ENCODE results near the gene BBIP1.
A peak's percentile ranks its signal among the peaks of the same experiment; 100 is the strongest.

The BBIP1 gene

GRCh38 chr10:110883924-110884323, 35.1 kb downstream of the BBIP1 start:
- Histone ChIP-seq H3K9ac (ENCODE audit: low read length in 2 of 2) (peak overlapping the region in 1 of 2 donors; percentile 34), H3K36me3 (ENCODE audit: control insufficient read depth in 2 of 2, insufficient read depth in 2 of 2, low read length in 2 of 2) (peaks cover 11 to 15% of the 10 kb centered on the region in 2 donors), H3K4me1 (ENCODE audit: control insufficient read depth, insufficient read depth, low read length) (peaks cover 3% of the 10 kb centered on the region), H3K27ac (ENCODE audit: low read length) (no peak overlapping the region), H3K9me3 (ENCODE audit: control insufficient read depth in 2 of 2, low read length in 2 of 2) (no peaks in the 10 kb centered on the region), H3K4me3 (ENCODE audit: low read length in 2 of 2) (peak overlapping the region; percentile 36 to 59), H3K27me3 (ENCODE audit: control insufficient read depth in 1 of 2, insufficient read depth in 2 of 2, low read length in 2 of 2) (no peaks in the 10 kb centered on the region)

- H3K36me3 ChIP-seq (ENCODE audit: control insufficient read depth in 2 of 2, insufficient read depth in 2 of 2, low read length in 2 of 2), result peaks cover 9 to 10% of the 10 kb centered on the region in 2 donors
- no peak overlapping the region for H3K4me3 ChIP-seq (ENCODE audit: low read length in 2 of 2)
- H3K9ac ChIP-seq (ENCODE audit: low read length in 2 of 2), result no peak overlapping the region
- H3K27ac ChIP-seq (ENCODE audit: low read length), result no peak overlapping the region
- peaks cover 3% of the 10 kb centered on the region for H3K4me1 ChIP-seq (ENCODE audit: control insufficient read depth, insufficient read depth, low read length)
- no peaks in the 10 kb centered on the region for H3K27me3 ChIP-seq (ENCODE audit: control insufficient read depth in 1 of 2, insufficient read depth in 2 of 2, low read length in 2 of 2)
- no peaks in the 10 kb centered on the region for H3K9me3 ChIP-seq (ENCODE audit: control insufficient read depth in 2 of 2, low read length in 2 of 2)
These were observed 37.1 kb downstream of the BBIP1 start for GRCh38 chr10:110881905-110882304.

- H3K27me3 ChIP-seq (ENCODE audit: control insufficient read depth in 1 of 2, insufficient read depth in 2 of 2, low read length in 2 of 2), result no peaks in the 10 kb centered on the region
- no peak overlapping the region for H3K27ac ChIP-seq (ENCODE audit: low read length)
- no peaks in the 10 kb centered on the region for H3K9me3 ChIP-seq (ENCODE audit: control insufficient read depth in 2 of 2, low read length in 2 of 2)
- H3K4me3 ChIP-seq (ENCODE audit: low read length in 2 of 2), result no peak overlapping the region
- peaks cover 9 to 10% of the 10 kb centered on the region in 2 donors for H3K36me3 ChIP-seq (ENCODE audit: control insufficient read depth in 2 of 2, insufficient read depth in 2 of 2, low read length in 2 of 2)
- peaks cover 3% of the 10 kb centered on the region for H3K4me1 ChIP-seq (ENCODE audit: control insufficient read depth, insufficient read depth, low read length)
- H3K9ac ChIP-seq (ENCODE audit: low read length in 2 of 2), result no peak overlapping the region
These were observed 37.7 kb downstream of the BBIP1 start for GRCh38 chr10:110881247-110881646.

DNA sequence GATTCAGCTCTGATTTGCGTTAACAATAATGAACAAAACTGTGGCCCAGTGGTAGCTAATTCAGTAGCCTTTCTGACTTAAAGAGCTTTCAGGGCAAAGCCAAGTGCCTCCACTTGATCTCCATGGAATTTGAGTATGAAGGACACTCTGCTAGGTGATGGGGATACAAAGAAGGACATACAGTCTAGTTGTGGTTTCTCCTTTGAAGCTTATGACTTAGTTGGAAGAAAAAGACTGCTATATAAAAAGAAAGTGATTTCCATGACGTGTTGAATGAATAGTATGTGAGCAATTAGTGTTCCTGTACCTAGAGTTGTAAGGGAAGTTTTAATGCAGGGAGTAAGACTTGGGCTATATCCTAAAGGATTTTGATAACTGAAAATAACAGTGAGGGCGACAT, 39.0 kb downstream of the BBIP1 start:
- H3K4me3 ChIP-seq (ENCODE audit: low read length in 2 of 2), result no peak overlapping the region
- peaks cover 3% of the 10 kb centered on the region for H3K4me1 ChIP-seq (ENCODE audit: control insufficient read depth, insufficient read depth, low read length)
- no peak overlapping the region for H3K9ac ChIP-seq (ENCODE audit: low read length in 2 of 2)
- no peaks in the 10 kb centered on the region for H3K9me3 ChIP-seq (ENCODE audit: control insufficient read depth in 2 of 2, low read length in 2 of 2)
- no peaks in the 10 kb centered on the region for H3K27me3 ChIP-seq (ENCODE audit: control insufficient read depth in 1 of 2, insufficient read depth in 2 of 2, low read length in 2 of 2)
- H3K27ac ChIP-seq (ENCODE audit: low read length), result no peak overlapping the region
- peaks cover 7 to 11% of the 10 kb centered on the region in 2 donors for H3K36me3 ChIP-seq (ENCODE audit: control insufficient read depth in 2 of 2, insufficient read depth in 2 of 2, low read length in 2 of 2)

DNA sequence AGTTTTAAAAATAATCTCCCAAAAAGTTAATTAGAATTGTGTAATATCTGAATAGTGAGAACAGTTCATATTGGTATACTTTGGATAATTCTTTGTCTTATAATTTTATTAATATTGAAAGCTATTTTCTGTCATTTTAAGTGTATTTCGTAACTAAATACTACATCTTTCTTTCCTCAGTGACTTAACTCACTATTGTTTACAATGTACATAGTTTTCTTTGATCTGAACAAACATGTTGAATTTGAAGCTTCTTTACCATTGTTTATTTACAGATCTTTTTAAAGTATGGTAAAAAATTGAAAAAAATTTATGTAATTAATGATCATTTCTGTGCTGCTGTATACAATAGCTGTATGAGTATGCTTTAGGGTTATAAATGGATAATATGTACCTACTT, 42.2 kb downstream of the BBIP1 start:
- Histone ChIP-seq H3K27ac (ENCODE audit: low read length) (no peak overlapping the region), H3K27me3 (ENCODE audit: control insufficient read depth in 1 of 2, insufficient read depth in 2 of 2, low read length in 2 of 2) (no peaks in the 10 kb centered on the region), H3K4me3 (ENCODE audit: low read length in 2 of 2) (no peak overlapping the region), H3K4me1 (ENCODE audit: control insufficient read depth, insufficient read depth, low read length) (peaks cover 3% of the 10 kb centered on the region), H3K9ac (ENCODE audit: low read length in 2 of 2) (no peak overlapping the region), H3K36me3 (ENCODE audit: control insufficient read depth in 2 of 2, insufficient read depth in 2 of 2, low read length in 2 of 2) (peaks cover 0 to 6% of the 10 kb centered on the region in 2 donors), H3K9me3 (ENCODE audit: control insufficient read depth in 2 of 2, low read length in 2 of 2) (no peaks in the 10 kb centered on the region)

DNA sequence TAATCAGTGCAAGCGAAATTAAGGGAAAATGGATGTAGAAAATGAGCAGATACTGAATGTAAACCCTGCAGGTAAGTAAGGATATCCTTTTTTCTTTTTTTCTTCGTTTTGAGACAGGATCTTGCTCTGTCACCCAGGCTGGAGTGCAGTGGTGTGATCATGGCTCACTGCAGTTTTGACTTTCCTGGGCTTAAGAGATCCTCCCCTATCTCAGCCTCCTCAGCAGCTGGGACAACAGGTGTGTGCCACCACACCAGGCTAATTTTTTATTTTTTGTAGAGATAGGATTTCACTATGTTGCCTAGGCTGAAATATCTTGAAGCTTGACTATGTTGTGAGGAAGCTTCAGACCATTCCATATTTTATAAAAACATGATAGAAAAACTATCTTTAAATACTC, 43.0 kb downstream of the BBIP1 start:
- no peak overlapping the region for H3K9ac ChIP-seq (ENCODE audit: low read length in 2 of 2)
- H3K27ac ChIP-seq (ENCODE audit: low read length), result no peak overlapping the region
- peaks cover 6% of the 10 kb centered on the region for H3K4me1 ChIP-seq (ENCODE audit: control insufficient read depth, insufficient read depth, low read length)
- H3K36me3 ChIP-seq (ENCODE audit: control insufficient read depth in 2 of 2, insufficient read depth in 2 of 2, low read length in 2 of 2), result peaks cover 0 to 3% of the 10 kb centered on the region in 2 donors
- no peaks in the 10 kb centered on the region for H3K9me3 ChIP-seq (ENCODE audit: control insufficient read depth in 2 of 2, low read length in 2 of 2)
- no peak overlapping the region for H3K4me3 ChIP-seq (ENCODE audit: low read length in 2 of 2)
- H3K27me3 ChIP-seq (ENCODE audit: control insufficient read depth in 1 of 2, insufficient read depth in 2 of 2, low read length in 2 of 2), result no peaks in the 10 kb centered on the region

- peaks cover 0 to 3% of the 10 kb centered on the region in 2 donors for H3K36me3 ChIP-seq (ENCODE audit: control insufficient read depth in 2 of 2, insufficient read depth in 2 of 2, low read length in 2 of 2)
- H3K4me1 ChIP-seq (ENCODE audit: control insufficient read depth, insufficient read depth, low read length), result peaks cover 12% of the 10 kb centered on the region
- H3K9ac ChIP-seq (ENCODE audit: low read length in 2 of 2), result peak overlapping the region in 1 of 2 donors; percentile 6
- no peak overlapping the region for H3K27ac ChIP-seq (ENCODE audit: low read length)
- H3K9me3 ChIP-seq (ENCODE audit: control insufficient read depth in 2 of 2, low read length in 2 of 2), result no peaks in the 10 kb centered on the region
- H3K27me3 ChIP-seq (ENCODE audit: control insufficient read depth in 1 of 2, insufficient read depth in 2 of 2, low read length in 2 of 2), result no peaks in the 10 kb centered on the region
- peak overlapping the region; percentile 9 to 83 for H3K4me3 ChIP-seq (ENCODE audit: low read length in 2 of 2)
These were observed 45.0 kb downstream of the BBIP1 start for GRCh38 chr10:110873951-110874350.

DNA sequence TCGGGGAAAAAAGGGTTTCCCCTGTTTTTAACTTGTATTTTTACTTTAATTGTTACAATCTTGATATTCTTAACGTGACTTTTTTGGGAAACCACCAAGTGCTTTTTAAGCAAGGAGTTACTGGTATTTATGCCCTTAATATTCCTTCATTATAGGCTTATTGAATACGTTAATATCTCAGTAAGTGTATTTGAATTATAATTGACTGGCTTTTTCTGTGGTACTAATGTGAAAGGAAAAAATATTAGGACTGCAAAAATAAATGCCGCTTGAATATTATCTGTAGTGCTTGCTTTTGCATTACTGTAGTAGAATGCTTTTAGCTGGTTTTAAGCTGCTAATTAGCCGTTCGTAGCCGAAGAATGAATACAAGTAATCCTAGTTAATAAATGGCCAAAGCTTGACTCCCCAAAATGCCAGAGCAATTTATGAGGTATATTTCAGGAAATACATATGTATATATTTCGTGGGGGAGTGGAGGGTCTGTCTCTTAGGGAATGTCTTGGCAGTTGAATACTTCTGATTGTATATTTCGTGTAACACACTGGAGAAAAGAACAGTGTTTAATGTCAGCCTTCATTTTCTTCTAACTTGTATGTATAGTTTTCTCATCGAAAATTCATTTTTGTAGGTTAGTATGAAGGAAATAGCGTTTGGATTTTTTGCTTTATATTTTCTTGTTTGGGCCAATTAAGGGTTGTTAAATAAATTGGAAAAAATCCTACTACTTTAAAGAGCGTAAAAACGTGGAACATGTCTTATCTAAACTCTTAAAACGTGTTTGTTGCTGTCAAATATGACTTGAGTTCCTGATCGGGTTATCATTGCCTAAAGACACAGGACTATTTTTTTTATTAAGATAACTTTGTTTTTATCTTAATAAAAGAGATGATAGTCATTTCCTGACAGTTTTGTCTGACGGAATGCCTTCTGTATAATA, 45.7 kb downstream of the BBIP1 start:
- H3K9ac ChIP-seq (ENCODE audit: low read length in 2 of 2), result peak overlapping the region; percentile 22 to 77
- H3K36me3 ChIP-seq (ENCODE audit: control insufficient read depth in 2 of 2, insufficient read depth in 2 of 2, low read length in 2 of 2), result peaks cover 0 to 3% of the 10 kb centered on the region in 2 donors
- peak overlapping the region; percentile 87 for H3K27ac ChIP-seq (ENCODE audit: low read length)
- H3K9me3 ChIP-seq (ENCODE audit: control insufficient read depth in 2 of 2, low read length in 2 of 2), result no peaks in the 10 kb centered on the region
- H3K4me3 ChIP-seq (ENCODE audit: low read length in 2 of 2), result peak overlapping the region; percentile 68 to 83
- no peaks in the 10 kb centered on the region for H3K27me3 ChIP-seq (ENCODE audit: control insufficient read depth in 1 of 2, insufficient read depth in 2 of 2, low read length in 2 of 2)
- peaks cover 12% of the 10 kb centered on the region for H3K4me1 ChIP-seq (ENCODE audit: control insufficient read depth, insufficient read depth, low read length)

GRCh38 chr10:110872145-110872983, 46.6 kb downstream of the BBIP1 start:
- peaks cover 0 to 3% of the 10 kb centered on the region in 2 donors for H3K36me3 ChIP-seq (ENCODE audit: control insufficient read depth in 2 of 2, insufficient read depth in 2 of 2, low read length in 2 of 2)
- H3K4me1 ChIP-seq (ENCODE audit: control insufficient read depth, insufficient read depth, low read length), result peaks cover 12% of the 10 kb centered on the region
- H3K9me3 ChIP-seq (ENCODE audit: control insufficient read depth in 2 of 2, low read length in 2 of 2), result no peaks in the 10 kb centered on the region
- H3K27ac ChIP-seq (ENCODE audit: low read length), result peak overlapping the region; percentile 87
- H3K27me3 ChIP-seq (ENCODE audit: control insufficient read depth in 1 of 2, insufficient read depth in 2 of 2, low read length in 2 of 2), result no peaks in the 10 kb centered on the region
- H3K4me3 ChIP-seq (ENCODE audit: low read length in 2 of 2), result peak overlapping the region; percentile 68 to 83
- H3K9ac ChIP-seq (ENCODE audit: low read length in 2 of 2), result peak overlapping the region; percentile 55 to 77

DNA sequence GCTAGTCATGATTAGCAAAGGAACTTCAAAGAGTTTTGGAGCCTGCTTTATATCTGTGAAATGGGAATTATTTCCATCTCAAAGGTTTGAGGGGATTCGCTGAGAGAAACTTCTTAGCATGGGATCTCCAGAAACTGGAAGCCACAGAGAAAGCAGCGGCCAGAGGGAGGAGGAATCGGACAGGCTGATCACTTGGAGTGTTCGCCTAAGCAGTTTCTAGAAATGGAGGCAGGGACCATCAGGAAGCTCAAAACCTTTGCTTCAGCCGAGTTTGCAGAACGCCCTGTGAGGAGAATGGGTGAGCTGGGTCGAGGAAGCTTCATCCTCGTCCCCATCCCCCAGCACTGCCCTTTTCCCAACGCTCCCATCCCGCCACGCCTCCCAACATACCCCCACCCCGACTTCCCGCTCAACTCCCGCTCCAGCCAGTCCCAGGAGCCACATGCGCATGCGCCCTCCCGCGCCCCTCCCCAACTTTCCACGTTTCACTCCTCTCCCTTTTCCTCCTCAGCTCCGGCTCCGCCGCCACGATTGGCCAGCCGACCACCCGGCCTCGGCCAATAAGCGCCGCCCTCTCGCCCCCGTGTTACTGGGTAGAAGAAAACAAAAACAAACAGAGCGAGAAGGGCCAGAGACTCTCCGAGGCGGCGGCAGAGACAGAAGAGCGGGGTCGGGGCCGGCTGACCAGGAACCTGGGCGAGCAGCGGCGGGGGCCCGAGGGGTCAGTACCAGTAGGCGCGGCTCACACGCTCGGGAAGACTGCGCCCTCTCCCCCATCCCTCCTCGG, 47.5 kb downstream of the BBIP1 start, which contains the start of gene PDCD4:
PDCD4 (plus strand) TSS at position 631 of the 787 bp plus-strand sequence. CDS start 4,100 bp downstream, outside the sequence.
- Histone ChIP-seq H3K9ac (ENCODE audit: low read length in 2 of 2) (peak within 1 kb of the TSS; percentile 77 to 86), H3K4me3 (ENCODE audit: low read length in 2 of 2) (peak within 1 kb of the TSS; percentile 69 to 83), H3K36me3 (ENCODE audit: control insufficient read depth in 2 of 2, insufficient read depth in 2 of 2, low read length in 2 of 2) (peaks cover 0 to 3% of the 10 kb centered on the region in 2 donors), H3K27me3 (ENCODE audit: control insufficient read depth in 1 of 2, insufficient read depth in 2 of 2, low read length in 2 of 2) (no peaks in the 10 kb centered on the region), H3K27ac (ENCODE audit: low read length) (peak within 1 kb of the TSS; percentile 87), H3K9me3 (ENCODE audit: control insufficient read depth in 2 of 2, low read length in 2 of 2) (no peaks in the 10 kb centered on the region), H3K4me1 (ENCODE audit: control insufficient read depth, insufficient read depth, low read length) (peaks cover 12% of the 10 kb centered on the region)
